ENCODE measurements around the gene CLEC16A. TPM values are rescaled to one million over a fixed set of nuclear protein-coding genes. Genes with fewer than 3 reads are reported as not detected.

CLEC16A gene
- total RNA-seq, 2 donors from 2014 or later = 31.1 to 32.0 TPM

DNA sequence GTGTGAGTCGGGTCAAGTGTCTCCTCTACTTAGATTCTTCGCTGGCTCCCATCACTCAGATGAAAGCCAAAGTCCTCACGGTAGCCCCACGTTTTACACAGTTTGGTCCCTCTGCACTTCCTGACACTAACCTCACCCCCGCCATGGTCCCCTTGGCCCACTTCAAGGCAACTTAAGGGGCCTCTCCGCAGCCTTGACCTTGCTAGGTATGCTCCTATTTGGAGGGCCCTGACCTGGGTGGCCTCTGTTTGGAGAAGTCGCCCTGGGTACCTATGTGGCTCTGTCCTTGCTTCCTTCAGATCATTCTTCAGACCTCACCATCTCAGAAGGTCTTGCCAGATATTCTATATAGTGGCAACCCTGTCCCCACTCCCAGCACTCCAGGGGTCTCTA lies 201.5 kb downstream of the CLEC16A start:
- no peak overlapping the region for H3K27ac Mint-ChIP-seq
- ATAC-seq (no peak), DNase-seq (no peak)
- H3K27me3 Mint-ChIP-seq = no peaks in the 10 kb centered on the region
- H3K4me3 Mint-ChIP-seq = no peak overlapping the region
- peaks cover 3% of the 10 kb centered on the region for H3K36me3 Mint-ChIP-seq (ENCODE audit: low read depth)
- peaks cover 9% of the 10 kb centered on the region for H3K4me1 Mint-ChIP-seq
- no peaks in the 10 kb centered on the region for H3K9me3 ChIP-seq (ENCODE audit: control insufficient read depth, low read length, poor library complexity, severe bottlenecking)

DNA sequence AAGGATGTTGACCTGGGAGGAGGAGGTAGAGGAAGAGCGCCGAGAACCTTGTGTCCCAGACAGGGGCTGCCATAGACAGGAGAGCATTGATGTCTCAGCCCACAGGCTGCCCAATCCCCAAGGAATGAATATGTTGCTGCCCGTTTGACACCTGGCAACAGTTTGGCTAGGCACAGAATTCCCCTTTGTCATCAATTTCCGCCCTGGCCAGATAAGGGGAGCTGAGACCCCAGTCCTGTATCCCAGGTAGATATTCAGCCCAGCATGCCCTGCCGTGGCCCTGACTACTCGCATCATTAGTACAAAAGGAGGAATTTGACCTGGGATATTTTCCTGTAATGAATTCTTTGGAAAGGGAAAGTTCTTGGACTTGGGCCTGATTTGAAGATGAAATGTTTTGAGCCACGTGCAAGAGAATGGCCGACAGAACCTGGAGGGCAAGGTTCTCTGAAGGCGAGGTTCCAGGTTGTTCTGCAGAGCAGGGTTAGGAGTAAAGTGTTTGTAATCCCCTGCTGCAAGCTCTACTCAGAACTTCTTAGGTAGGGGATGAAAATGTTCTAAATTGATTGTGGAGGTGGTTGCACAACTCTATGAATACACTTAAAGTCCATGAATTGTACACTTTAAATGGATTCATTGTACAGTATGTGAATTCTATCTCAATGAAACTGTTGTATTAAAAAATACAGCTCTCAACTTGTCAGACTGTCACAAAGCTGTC lies 202.8 kb downstream of the CLEC16A start:
- Mint-ChIP-seq H3K27me3 (no peaks in the 10 kb centered on the region), H3K36me3 (ENCODE audit: low read depth) (peaks cover 3% of the 10 kb centered on the region), H3K4me3 (no peak overlapping the region), H3K4me1 (peaks cover 9% of the 10 kb centered on the region), H3K27ac (peak overlapping the region; percentile 14)
- no peaks in the 10 kb centered on the region for H3K9me3 ChIP-seq (ENCODE audit: control insufficient read depth, low read length, poor library complexity, severe bottlenecking)
- DNase-seq (no peak), ATAC-seq (no peak)

DNA sequence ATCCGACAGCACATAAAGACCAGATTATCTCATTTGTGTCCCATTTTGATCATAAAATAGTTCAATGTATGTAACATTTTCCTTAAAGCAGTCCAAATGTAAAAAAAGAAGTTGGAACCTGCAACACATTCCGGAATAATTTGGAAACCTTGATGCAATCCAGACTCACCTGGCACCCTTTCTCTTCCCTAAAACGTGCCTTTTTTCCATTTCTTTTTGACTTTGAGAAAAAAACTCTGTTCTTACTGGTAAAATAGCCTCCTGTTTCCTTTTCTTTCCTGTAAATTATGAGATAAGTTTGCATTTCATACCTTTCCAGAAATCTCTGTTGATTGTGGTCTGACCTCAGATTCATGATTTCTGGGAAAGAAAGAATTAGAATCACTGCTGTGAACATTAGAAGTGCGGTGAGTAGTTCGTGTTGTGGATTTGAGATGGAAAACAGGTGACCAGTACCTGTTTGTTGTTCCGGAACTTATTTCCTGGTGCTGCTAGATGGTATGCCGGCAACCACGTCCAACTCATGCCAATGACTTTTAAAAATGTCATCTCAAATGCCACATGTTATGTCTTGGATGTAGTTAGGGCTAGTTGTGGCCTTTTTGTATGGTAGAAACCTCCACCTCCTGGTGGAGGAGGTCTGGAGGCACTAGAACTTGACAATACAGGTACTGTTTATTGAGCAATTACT lies 203.5 kb downstream of the CLEC16A start:
- ATAC-seq (no peak), DNase-seq (no peak)
- Mint-ChIP-seq H3K4me1 (peaks cover 11% of the 10 kb centered on the region), H3K36me3 (ENCODE audit: low read depth) (peaks cover 3% of the 10 kb centered on the region), H3K27me3 (no peaks in the 10 kb centered on the region), H3K4me3 (no peak overlapping the region), H3K27ac (peak overlapping the region; percentile 43)
- no peaks in the 10 kb centered on the region for H3K9me3 ChIP-seq (ENCODE audit: control insufficient read depth, low read length, poor library complexity, severe bottlenecking)

DNA sequence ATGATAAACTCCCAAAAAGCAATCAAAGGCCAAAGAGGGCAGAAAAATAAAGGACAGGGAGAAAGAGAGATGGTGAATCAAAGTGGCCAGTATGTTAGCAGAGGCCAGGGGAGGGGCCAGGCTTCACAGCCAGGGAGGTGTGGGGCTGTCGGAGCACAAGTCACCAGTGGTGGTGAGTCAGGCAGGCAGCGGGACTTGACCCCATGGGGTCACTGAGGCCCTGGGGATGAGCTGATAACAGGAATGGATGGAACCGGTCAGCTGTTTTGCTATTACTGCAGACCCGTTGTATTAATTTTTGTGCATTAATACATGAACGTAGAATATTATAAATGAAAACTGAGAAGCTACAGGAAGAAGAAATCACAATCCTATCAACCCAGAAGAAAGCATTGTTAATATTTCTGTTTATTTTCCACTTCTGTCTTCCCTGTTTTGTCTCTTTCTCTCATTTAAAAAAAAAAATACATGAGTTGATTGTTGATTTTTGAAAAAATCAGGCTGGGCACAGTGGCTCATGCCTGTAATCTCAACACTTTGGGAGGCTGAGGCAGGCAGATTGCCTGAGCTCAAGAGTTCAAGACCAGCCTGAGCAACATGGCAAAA lies 204.8 kb downstream of the CLEC16A start:
- DNase-seq (no peak), ATAC-seq (no peak)
- peaks cover 3% of the 10 kb centered on the region for H3K36me3 Mint-ChIP-seq (ENCODE audit: low read depth)
- H3K9me3 ChIP-seq (ENCODE audit: control insufficient read depth, low read length, poor library complexity, severe bottlenecking) = no peaks in the 10 kb centered on the region
- H3K27me3 Mint-ChIP-seq = no peaks in the 10 kb centered on the region
- H3K27ac Mint-ChIP-seq = peak overlapping the region; percentile 43
- H3K4me3 Mint-ChIP-seq = no peak overlapping the region
- H3K4me1 Mint-ChIP-seq = peaks cover 15% of the 10 kb centered on the region

DNA sequence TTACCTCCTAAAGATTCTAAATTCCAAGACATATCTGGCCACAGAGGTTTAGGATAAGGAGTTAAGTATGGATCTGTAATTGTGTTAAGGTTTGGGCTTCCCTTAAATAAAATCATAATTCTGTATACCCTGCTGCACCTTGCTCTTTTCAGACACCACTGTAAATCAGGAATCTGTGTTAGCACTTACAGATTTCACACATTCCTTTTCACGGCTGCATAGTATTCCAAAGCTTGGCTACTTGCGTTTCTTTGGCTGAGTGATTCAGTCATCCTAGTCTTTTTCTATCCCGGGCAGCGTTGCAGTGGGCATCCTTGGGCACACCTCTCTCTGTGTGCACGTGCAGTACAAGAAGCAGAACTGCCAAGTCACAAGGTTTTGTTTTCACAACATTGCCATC lies 205.8 kb downstream of the CLEC16A start:
- Mint-ChIP-seq H3K4me1 (peaks cover 15% of the 10 kb centered on the region), H3K27me3 (no peaks in the 10 kb centered on the region), H3K27ac (no peak overlapping the region), H3K4me3 (no peak overlapping the region), H3K36me3 (ENCODE audit: low read depth) (peaks cover 3% of the 10 kb centered on the region)
- ATAC-seq (no peak), DNase-seq (no peak)
- no peaks in the 10 kb centered on the region for H3K9me3 ChIP-seq (ENCODE audit: control insufficient read depth, low read length, poor library complexity, severe bottlenecking)

DNA sequence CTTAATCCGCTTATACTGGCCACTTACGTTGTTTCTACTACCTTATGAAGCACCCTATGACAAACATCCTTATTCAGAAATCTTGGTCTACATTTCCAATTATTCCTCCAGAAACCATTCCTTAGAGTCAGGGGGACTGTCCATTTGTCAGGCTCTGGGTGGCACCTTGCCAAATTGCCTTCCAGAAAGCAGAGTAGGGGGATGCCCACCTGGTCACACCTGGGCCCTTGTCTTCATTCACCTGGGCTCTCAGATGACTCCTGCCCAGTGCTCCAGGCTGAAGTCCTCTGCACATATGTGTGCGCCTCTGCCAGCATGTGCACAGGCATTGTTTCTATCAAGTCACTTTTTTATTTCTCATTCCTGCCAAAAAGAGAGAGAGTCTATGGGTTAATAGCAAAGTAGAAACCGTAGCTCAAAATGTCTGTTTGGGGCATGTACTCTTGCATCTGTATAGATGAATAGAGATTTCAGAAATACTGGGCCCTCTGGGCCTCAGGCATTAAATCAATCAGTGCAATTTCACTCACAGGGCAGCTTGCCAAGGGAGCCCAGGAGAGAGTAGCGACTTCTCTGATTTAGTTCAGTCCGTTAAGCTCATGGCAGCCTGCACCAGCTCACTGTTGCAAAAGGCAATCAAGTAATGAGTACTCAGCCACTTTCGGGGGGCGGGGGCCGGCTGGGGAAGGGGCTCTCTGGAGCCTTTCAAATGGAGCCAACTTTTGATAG lies 207.0 kb downstream of the CLEC16A start:
- Mint-ChIP-seq H3K4me3 (no peak overlapping the region), H3K27me3 (no peaks in the 10 kb centered on the region), H3K27ac (no peak overlapping the region), H3K4me1 (peaks cover 10% of the 10 kb centered on the region), H3K36me3 (ENCODE audit: low read depth) (no peaks in the 10 kb centered on the region)
- no peak for ATAC-seq
- DNase-seq = no peak
- no peaks in the 10 kb centered on the region for H3K9me3 ChIP-seq (ENCODE audit: control insufficient read depth, low read length, poor library complexity, severe bottlenecking)

DNA sequence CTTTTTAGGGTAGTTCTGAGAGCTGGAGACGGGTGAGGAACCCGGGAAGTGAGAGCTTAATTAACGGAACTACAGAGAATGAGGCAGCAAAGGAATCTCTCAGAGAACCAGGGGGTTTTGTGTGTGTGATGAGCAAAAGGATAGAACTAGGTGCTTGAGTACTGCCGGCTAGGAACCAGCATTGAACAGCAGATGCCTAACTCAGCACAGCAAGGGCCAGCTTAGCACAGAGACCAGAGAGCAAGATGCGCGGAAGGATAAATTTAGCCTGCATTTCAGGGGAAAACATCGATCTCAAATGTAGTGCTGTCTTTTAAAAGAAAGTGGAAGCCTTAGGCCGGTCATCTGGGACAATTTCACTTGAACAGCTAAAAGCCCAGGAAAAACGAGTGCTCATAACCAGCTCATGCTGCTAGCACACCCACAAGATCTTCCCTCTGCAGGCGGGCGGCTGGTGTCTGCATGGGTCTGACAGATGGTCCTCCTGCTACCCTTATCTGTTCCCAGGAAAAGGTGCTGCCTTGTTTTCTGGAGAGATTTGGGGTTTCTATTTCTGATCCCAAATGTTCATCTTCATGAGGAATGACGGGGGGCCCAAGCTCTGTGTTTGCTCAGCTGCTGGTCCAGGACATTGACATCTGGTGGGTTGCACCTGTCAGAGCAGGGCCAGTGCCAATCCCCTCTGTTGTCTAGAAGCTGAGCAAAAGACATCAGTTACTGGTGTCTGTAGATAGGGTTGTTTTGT lies 207.7 kb downstream of the CLEC16A start:
- H3K27me3 Mint-ChIP-seq = no peaks in the 10 kb centered on the region
- peaks cover 9% of the 10 kb centered on the region for H3K4me1 Mint-ChIP-seq
- DNase-seq (no peak), ATAC-seq (no peak)
- H3K27ac Mint-ChIP-seq = no peak overlapping the region
- no peaks in the 10 kb centered on the region for H3K36me3 Mint-ChIP-seq (ENCODE audit: low read depth)
- no peaks in the 10 kb centered on the region for H3K9me3 ChIP-seq (ENCODE audit: control insufficient read depth, low read length, poor library complexity, severe bottlenecking)
- H3K4me3 Mint-ChIP-seq = no peak overlapping the region

DNA sequence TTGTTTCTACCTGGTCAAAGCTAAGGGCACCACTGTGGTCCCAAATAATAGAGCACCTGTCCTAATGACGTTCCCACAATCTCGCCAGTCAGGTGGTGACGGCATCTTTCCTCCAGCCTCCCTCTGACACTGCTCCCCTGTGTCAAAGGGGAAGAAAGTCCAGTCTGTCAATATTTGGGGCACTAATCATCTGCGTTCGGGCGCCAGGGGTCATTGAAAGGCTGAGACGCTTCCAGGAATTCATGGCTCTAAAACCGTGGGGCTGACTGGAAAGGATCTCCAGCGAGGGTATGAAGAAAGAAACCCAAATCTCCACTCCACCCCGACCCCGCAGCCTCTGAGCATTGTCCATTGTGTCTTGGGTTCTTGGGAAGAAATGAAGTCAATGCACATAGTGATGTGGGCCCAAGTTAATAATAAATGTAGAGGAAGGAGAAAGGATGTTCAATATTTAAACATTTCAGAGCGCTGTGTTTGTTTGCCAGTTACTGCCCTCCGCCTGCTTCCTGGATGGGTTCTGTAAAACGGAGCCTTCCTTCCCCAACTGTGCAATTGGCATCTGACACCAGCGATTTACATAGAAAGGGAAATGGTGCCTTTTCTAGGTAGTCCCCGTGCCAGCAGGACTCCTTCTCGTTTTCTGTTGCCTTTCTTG lies 208.4 kb downstream of the CLEC16A start:
- Mint-ChIP-seq H3K27ac (no peak overlapping the region), H3K4me1 (peaks cover 7% of the 10 kb centered on the region)
- no peak for DNase-seq

DNA sequence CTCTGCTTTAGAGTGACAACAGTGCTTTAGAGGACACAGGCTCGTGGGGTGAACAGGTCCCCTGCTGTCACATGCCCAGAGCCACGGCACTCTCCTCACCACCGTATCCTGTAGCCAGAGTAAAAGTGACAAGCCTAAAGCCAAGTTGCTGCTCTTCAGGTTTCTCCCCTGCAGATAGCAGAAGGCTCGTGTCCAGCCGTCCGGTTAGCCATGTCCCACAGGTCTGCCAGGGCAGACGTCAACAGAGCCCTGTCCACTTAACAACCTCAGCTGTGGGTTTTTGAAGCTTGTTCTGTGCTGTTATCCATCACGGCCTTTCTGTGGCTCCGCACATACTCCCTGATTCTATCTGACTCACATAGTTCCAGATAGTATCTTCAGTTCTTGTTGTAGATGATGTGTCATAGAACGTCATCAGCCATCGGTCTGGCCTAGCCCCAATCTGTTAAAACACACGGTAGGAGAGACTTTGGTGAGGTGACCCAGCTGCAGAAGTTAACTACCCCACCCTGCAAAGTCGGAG lies 211.0 kb downstream of the CLEC16A start:
- no peaks in the 10 kb centered on the region for H3K9me3 ChIP-seq (ENCODE audit: control insufficient read depth, low read length, poor library complexity, severe bottlenecking)
- Mint-ChIP-seq H3K27ac (peak overlapping the region; percentile 2), H3K27me3 (no peaks in the 10 kb centered on the region), H3K4me3 (no peak overlapping the region), H3K36me3 (ENCODE audit: low read depth) (no peaks in the 10 kb centered on the region), H3K4me1 (peaks cover 7% of the 10 kb centered on the region)
- DNase-seq = no peak
- peak; percentile 10 for ATAC-seq

More for the DNA sequence above, 208.4 kb downstream of the CLEC16A start:
- no peaks in the 10 kb centered on the region for H3K9me3 ChIP-seq (ENCODE audit: control insufficient read depth, low read length, poor library complexity, severe bottlenecking)
- no peaks in the 10 kb centered on the region for H3K36me3 Mint-ChIP-seq (ENCODE audit: low read depth)
- no peak overlapping the region for H3K4me3 Mint-ChIP-seq
- H3K27me3 Mint-ChIP-seq = no peaks in the 10 kb centered on the region
- ATAC-seq = no peak

DNA sequence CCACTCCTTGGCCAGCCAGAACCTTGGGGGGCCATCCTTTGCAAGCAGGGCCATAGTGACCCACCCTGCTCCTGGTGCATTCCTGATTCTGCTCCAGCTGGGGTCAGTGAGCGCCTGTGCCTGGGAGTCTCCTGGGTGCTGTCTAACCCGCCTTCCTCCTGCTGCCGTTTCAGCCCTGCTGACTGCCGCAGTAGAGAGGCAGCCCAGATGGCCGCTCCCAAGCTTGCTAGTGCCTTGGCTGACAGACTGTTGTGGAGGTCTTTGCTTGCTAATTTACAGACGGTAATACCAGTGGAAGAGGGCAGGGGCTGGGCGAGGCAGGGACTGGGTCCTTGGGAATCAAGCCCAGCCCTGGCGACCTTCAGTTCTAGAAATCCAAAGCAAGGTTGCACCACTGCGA lies 212.0 kb downstream of the CLEC16A start:
- H3K9me3 ChIP-seq (ENCODE audit: control insufficient read depth, low read length, poor library complexity, severe bottlenecking) = no peaks in the 10 kb centered on the region
- Mint-ChIP-seq H3K27ac (no peak overlapping the region), H3K36me3 (ENCODE audit: low read depth) (no peaks in the 10 kb centered on the region), H3K27me3 (no peaks in the 10 kb centered on the region), H3K4me3 (no peak overlapping the region), H3K4me1 (peaks cover 9% of the 10 kb centered on the region)
- ATAC-seq = no peak
- DNase-seq = no peak

DNA sequence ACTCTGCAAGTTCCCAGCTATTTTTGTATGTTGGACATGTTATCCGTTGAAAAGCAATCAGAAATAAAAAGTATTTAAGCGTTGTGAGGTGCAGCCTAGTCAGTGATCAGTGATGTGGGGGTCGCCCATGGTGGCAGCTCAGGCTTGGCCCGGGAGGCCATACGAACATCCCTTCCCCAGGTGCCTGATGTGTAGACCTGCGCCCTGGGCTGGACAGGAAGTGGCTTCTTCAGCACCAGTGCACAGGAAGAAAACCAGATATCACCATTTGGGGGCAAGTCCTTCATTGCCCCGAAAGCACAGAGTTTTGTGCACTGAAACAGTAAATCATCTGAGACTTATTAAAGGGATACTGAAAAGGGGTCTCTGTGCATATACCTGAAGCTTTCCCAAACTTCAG lies 212.8 kb downstream of the CLEC16A start:
- Mint-ChIP-seq H3K27ac (no peak overlapping the region), H3K27me3 (no peaks in the 10 kb centered on the region), H3K4me1 (peaks cover 9% of the 10 kb centered on the region), H3K4me3 (no peak overlapping the region), H3K36me3 (ENCODE audit: low read depth) (no peaks in the 10 kb centered on the region)
- no peak for DNase-seq
- ATAC-seq = no peak
- H3K9me3 ChIP-seq (ENCODE audit: control insufficient read depth, low read length, poor library complexity, severe bottlenecking) = no peaks in the 10 kb centered on the region

DNA sequence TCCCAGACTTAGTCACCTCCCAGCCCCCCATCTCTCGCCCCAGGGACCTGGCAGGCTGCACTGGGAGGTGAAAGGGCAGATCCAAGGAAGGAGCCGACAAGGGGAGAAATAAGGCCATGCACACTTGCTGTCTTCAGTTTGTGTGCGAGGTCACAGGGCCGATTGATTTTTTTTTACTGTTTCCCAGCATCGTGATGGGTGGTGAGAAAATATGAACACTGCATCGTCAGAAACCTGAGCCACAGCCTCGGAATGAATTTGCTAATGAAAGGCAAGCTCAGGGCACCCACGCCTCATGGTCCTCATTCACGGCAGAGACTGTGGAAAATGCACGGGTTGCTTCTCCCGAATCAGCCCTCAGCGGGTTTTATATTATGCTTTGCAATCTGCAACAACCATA lies 213.7 kb downstream of the CLEC16A start:
- Mint-ChIP-seq H3K27ac (no peak overlapping the region), H3K4me3 (no peak overlapping the region), H3K4me1 (peaks cover 5% of the 10 kb centered on the region), H3K27me3 (no peaks in the 10 kb centered on the region), H3K36me3 (ENCODE audit: low read depth) (no peaks in the 10 kb centered on the region)
- no peak for ATAC-seq
- DNase-seq = no peak
- H3K9me3 ChIP-seq (ENCODE audit: control insufficient read depth, low read length, poor library complexity, severe bottlenecking) = no peaks in the 10 kb centered on the region

Data from T-helper 17 cell (primary cell).